Mesenchymal stem cell (in vitro differentiated cells and primary cell): ENCODE measurements around the gene HOMER2.

ENCODE experiments used
- DNase-seq: peaks from one replicate; pipeline ENCODE4 v3.0.0-alpha.2; 2013
- H2AFZ ChIP-seq: one replicate; pipeline ENCODE4 v1.6.1; 2013; ENCODE audit warnings: low read depth, mild to moderate bottlenecking, control low read depth, inconsistent platforms, low read length, moderate library complexity
- H2AK5ac ChIP-seq: 2 replicates; pipeline ENCODE4 v1.6.1; 2013; ENCODE audit warnings: low read length, moderate library complexity, mild to moderate bottlenecking, inconsistent platforms; ENCODE audit not compliant: severe bottlenecking
- H2BK120ac ChIP-seq: one replicate; pipeline ENCODE4 v1.6.1; 2013; ENCODE audit warnings: low read depth, mild to moderate bottlenecking, inconsistent platforms, low read length, moderate library complexity
- H2BK12ac ChIP-seq, 2 experiments: one replicate each; pipeline ENCODE4 v1.6.1; 2013; ENCODE audit warnings: inconsistent platforms in 2 of 2, low read length in 2 of 2, mild to moderate bottlenecking in 2 of 2, moderate library complexity in 2 of 2, control low read depth in 1 of 2
- H2BK15ac ChIP-seq: one replicate; pipeline ENCODE4 v1.6.1; 2013; ENCODE audit warnings: mild to moderate bottlenecking, low read depth, inconsistent platforms; ENCODE audit not compliant: poor library complexity, severe bottlenecking
- H2BK5ac ChIP-seq: 2 replicates; pipeline ENCODE4 v1.6.1; 2013; ENCODE audit warnings: low read depth, mild to moderate bottlenecking, low read length, control low read depth, inconsistent platforms; ENCODE audit not compliant: poor library complexity, severe bottlenecking
- H3K14ac ChIP-seq, 2 experiments: one replicate each; pipeline ENCODE4 v1.6.1; 2013; ENCODE audit warnings: inconsistent platforms in 2 of 2, low read length in 2 of 2, control low read depth in 1 of 2, mild to moderate bottlenecking in 1 of 2, moderate library complexity in 1 of 2
- H3K18ac ChIP-seq, 2 experiments: one replicate each; pipeline ENCODE4 v1.6.1; 2013; ENCODE audit warnings: inconsistent platforms in 2 of 2, low read length in 2 of 2, control low read depth in 1 of 2, low read depth in 1 of 2, mild to moderate bottlenecking in 1 of 2
- H3K23ac ChIP-seq, 2 experiments: one replicate each; pipeline ENCODE4 v1.6.1; 2013; ENCODE audit warnings: inconsistent platforms in 2 of 2, low read length in 2 of 2, mild to moderate bottlenecking in 2 of 2, moderate library complexity in 2 of 2, control low read depth in 1 of 2
- H3K27ac ChIP-seq: 2 replicates; pipeline ENCODE4 v1.5.1; 2013; ENCODE audit warnings: mild to moderate bottlenecking, moderate library complexity, low read length, control low read depth, inconsistent platforms; ENCODE audit not compliant: poor library complexity, severe bottlenecking
- H3K27me3 ChIP-seq, 2 experiments: 2 replicates each; pipeline versions ENCODE4 v1.6.1 to v1.7.0; 2013; ENCODE audit warnings: low read length in 2 of 2, mild to moderate bottlenecking in 2 of 2, moderate library complexity in 2 of 2, control low read depth in 1 of 2, inconsistent platforms in 1 of 2; ENCODE audit not compliant: control insufficient read depth in 1 of 2, insufficient read depth in 1 of 2
- H3K36me3 ChIP-seq, 2 experiments: 2 replicates each; pipeline versions ENCODE4 v1.6.1 to v1.7.0; 2013; ENCODE audit warnings: low read length in 2 of 2, control low read depth in 1 of 2, inconsistent platforms in 1 of 2, low read depth in 1 of 2, mild to moderate bottlenecking in 1 of 2; ENCODE audit not compliant: insufficient read depth in 2 of 2, control insufficient read depth in 1 of 2
- H3K4ac ChIP-seq, 2 experiments: one replicate each; pipeline ENCODE4 v1.6.1; 2013; ENCODE audit warnings: inconsistent platforms in 2 of 2, low read length in 2 of 2, mild to moderate bottlenecking in 2 of 2, moderate library complexity in 2 of 2, control low read depth in 1 of 2, low read depth in 1 of 2
- H3K4me1 ChIP-seq: 2 replicates; pipeline ENCODE4 v1.6.1; 2013; ENCODE audit warnings: low read depth, low read length, control low read depth; ENCODE audit not compliant: control insufficient read depth, insufficient read depth
- H3K4me2 ChIP-seq: 2 replicates; pipeline ENCODE4 v1.6.1; 2013; ENCODE audit warnings: low read length, mild to moderate bottlenecking, inconsistent platforms; ENCODE audit not compliant: poor library complexity, severe bottlenecking
- H3K4me3 ChIP-seq, 2 experiments: 2 replicates each; pipeline versions ENCODE4 v1.5.1 to v1.7.0; 2013; ENCODE audit warnings: low read length in 2 of 2, mild to moderate bottlenecking in 2 of 2, control low read depth in 1 of 2, low read depth in 1 of 2; ENCODE audit not compliant: insufficient read depth in 1 of 2
- H3K79me1 ChIP-seq: replicated peaks from 2 replicates; pipeline ENCODE4 v1.6.1; 2013; ENCODE audit warnings: mild to moderate bottlenecking, control low read depth, low read length, inconsistent platforms; ENCODE audit not compliant: poor library complexity, severe bottlenecking
- H3K9ac ChIP-seq: 2 replicates; pipeline ENCODE4 v1.7.0; 2013; ENCODE audit warnings: mild to moderate bottlenecking, low read length, moderate library complexity
- H3K9me3 ChIP-seq: 2 replicates; pipeline ENCODE4 v1.7.0; 2013; ENCODE audit warnings: mild to moderate bottlenecking, low read length; ENCODE audit not compliant: control insufficient read depth
- H4K8ac ChIP-seq: one replicate; pipeline ENCODE4 v1.6.1; 2013; ENCODE audit warnings: inconsistent platforms, mild to moderate bottlenecking, low read length, moderate library complexity
- H4K91ac ChIP-seq: one replicate; pipeline ENCODE4 v1.6.1; 2013; ENCODE audit warnings: mild to moderate bottlenecking, low read length, inconsistent platforms
- WGBS: methylation state at CpG from one replicate; pipeline ENCODE4 v1.1.7; 2013; ENCODE audit warnings: mixed read lengths; 5-methylcytosine and 5-hydroxymethylcytosine counted together

HOMER2 gene

GRCh38 chr15:82970696-82971095 lies 18.2 kb upstream of the HOMER2 start:
- 96% methylated on average over 1 of the region's 1 CpG for WGBS

DNA sequence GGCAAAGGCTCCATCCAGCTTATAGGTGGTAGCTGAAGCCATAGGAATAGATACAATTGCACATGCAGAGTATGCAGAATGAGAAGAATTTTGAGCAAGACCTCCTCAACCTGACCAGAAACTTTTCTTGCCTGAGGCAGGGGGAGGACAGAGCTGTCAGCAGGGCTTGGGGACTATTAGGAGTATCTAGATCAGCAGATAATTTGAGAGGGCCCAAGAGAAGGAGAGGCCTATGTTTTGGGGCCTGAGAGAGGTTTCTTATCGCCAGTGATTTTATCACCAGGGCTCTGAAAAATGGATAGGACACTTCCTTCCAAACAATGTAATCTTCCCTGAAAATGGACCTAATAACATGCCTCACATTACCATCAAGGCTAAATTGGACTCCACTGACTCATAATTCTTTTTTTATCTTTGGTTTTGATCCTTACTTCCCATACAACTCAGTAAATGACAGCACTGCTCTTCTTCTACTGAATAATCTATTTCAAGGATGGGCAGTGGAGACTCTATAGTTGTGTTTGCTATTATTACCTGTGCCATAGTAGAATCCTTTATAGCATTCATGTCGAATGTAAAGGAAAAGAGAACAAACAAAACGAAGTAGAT lies 17.7 kb upstream of the HOMER2 start:
- WGBS: 68% methylated on average over 3 of the region's 3 CpGs
- no peak overlapping the region for H4K8ac ChIP-seq
- H2BK5ac ChIP-seq: no peak overlapping the region
- no peaks in the 10 kb centered on the region for H3K36me3 ChIP-seq
- no peak overlapping the region for H3K14ac ChIP-seq
- no peak overlapping the region for H3K4me2 ChIP-seq
- no peak overlapping the region for H3K4ac ChIP-seq
- no peak overlapping the region for H2AFZ ChIP-seq
- H2BK120ac ChIP-seq: no peak overlapping the region
- H2AK5ac ChIP-seq: no peak overlapping the region
- no peaks in the 10 kb centered on the region for H3K9me3 ChIP-seq
- no peak overlapping the region for H3K4me3 ChIP-seq
- H2BK15ac ChIP-seq: no peak overlapping the region
- peaks cover 6% of the 10 kb centered on the region for H3K79me1 ChIP-seq
- no peaks in the 10 kb centered on the region for H3K4me1 ChIP-seq
- no peak overlapping the region for H3K18ac ChIP-seq
- H3K27ac ChIP-seq: no peak overlapping the region
- H2BK12ac ChIP-seq: no peak overlapping the region
- no peak overlapping the region for H3K23ac ChIP-seq
- DNase-seq: no peak
- no peaks in the 10 kb centered on the region for H3K27me3 ChIP-seq
- H4K91ac ChIP-seq: no peak overlapping the region
- H3K9ac ChIP-seq: no peak overlapping the region

More at GRCh38 chr15:82970696-82971095, 18.2 kb upstream of the HOMER2 start:
- Histone ChIP-seq H3K23ac (no peak overlapping the region), H3K18ac (no peak overlapping the region), H3K9ac (no peak overlapping the region), H2BK12ac (no peak overlapping the region), H3K4me1 (no peaks in the 10 kb centered on the region), H2AK5ac (no peak overlapping the region), H2AFZ (no peak overlapping the region), H3K27ac (no peak overlapping the region), H3K4me2 (no peak overlapping the region), H2BK15ac (no peak overlapping the region), H3K79me1 (peaks cover 6% of the 10 kb centered on the region), H2BK5ac (no peak overlapping the region), H2BK120ac (no peak overlapping the region), H3K14ac (no peak overlapping the region), H3K4me3 (no peak overlapping the region), H3K4ac (no peak overlapping the region), H4K91ac (no peak overlapping the region), H3K27me3 (no peaks in the 10 kb centered on the region), H3K9me3 (no peaks in the 10 kb centered on the region), H3K36me3 (no peaks in the 10 kb centered on the region), H4K8ac (no peak overlapping the region)
- DNase-seq: no peak

GRCh38 chr15:82969353-82969752 lies 16.8 kb upstream of the HOMER2 start:
- Histone ChIP-seq H3K9me3 (no peaks in the 10 kb centered on the region), H3K27ac (no peak overlapping the region), H3K27me3 (no peaks in the 10 kb centered on the region), H2BK15ac (no peak overlapping the region), H4K8ac (no peak overlapping the region), H3K36me3 (no peaks in the 10 kb centered on the region), H3K18ac (no peak overlapping the region), H2BK5ac (no peak overlapping the region), H3K4me1 (no peaks in the 10 kb centered on the region), H2AK5ac (no peak overlapping the region), H2BK120ac (no peak overlapping the region), H3K4ac (no peak overlapping the region), H3K9ac (no peak overlapping the region), H2AFZ (no peak overlapping the region), H3K14ac (no peak overlapping the region), H3K23ac (no peak overlapping the region), H3K79me1 (peaks cover 6% of the 10 kb centered on the region), H3K4me2 (no peak overlapping the region), H4K91ac (no peak overlapping the region), H3K4me3 (no peak overlapping the region), H2BK12ac (no peak overlapping the region)
- WGBS: 80% methylated on average over 6 of the region's 7 CpGs
- DNase-seq: no peak

DNA sequence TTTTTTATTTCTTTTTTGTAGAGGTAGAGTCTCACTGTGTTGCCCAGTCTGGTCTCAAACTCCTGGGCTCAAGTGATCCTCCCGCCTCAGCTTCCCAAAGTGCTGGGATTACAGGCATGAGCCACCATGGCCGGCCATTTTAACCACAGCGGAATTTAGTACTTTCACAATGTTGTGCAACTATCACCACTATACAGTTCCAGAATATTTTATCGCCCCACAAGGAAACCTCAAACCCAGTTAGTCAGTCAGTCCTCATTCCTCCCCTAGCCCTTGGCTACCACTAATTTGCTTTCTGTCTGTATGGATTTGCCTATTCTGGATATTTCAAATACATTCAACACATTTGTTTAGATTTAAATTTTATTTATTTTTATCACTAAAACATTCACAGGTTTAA lies 15.5 kb upstream of the HOMER2 start:
- peaks cover 4% of the 10 kb centered on the region for H3K79me1 ChIP-seq

More for the DNA sequence above, 15.5 kb upstream of the HOMER2 start:
- Histone ChIP-seq H3K4me1 (no peaks in the 10 kb centered on the region), H3K36me3 (no peaks in the 10 kb centered on the region), H3K4ac (no peak overlapping the region), H3K18ac (no peak overlapping the region), H2BK5ac (no peak overlapping the region), H3K4me3 (no peak overlapping the region), H2AK5ac (no peak overlapping the region), H3K4me2 (no peak overlapping the region), H2BK15ac (no peak overlapping the region), H4K8ac (no peak overlapping the region), H3K27ac (no peak overlapping the region), H2BK120ac (no peak overlapping the region), H3K9me3 (no peaks in the 10 kb centered on the region), H2AFZ (no peak overlapping the region), H2BK12ac (no peak overlapping the region), H3K9ac (no peak overlapping the region), H3K27me3 (no peaks in the 10 kb centered on the region), H4K91ac (no peak overlapping the region), H3K14ac (no peak overlapping the region), H3K23ac (no peak overlapping the region)
- DNase-seq: no peak
- 91% methylated on average over 4 of the region's 4 CpGs for WGBS
